NCI-H2227 treated with DMSO at 0.1 percent for 48 hours (cell line): ENCODE data around the gene YEATS4.

Experiments
- DNase-seq: peaks from one replicate; lab custom pipeline; 2025; lab: John Stamatoyannopoulos, UW

YEATS4 gene

GRCh38 chr12:69392179-69392928 lies 32.8 kb downstream of the YEATS4 start:
- no peak for DNase-seq

- DNase-seq, result no peak
Observed at GRCh38 chr12:69396041-69396440, 36.5 kb downstream of the YEATS4 start.

- DNase-seq, result no peak
Observed at GRCh38 chr12:69396963-69397362, 37.4 kb downstream of the YEATS4 start.

GRCh38 chr12:69397978-69398377 lies 38.4 kb downstream of the YEATS4 start:
- DNase-seq, result no peak

GRCh38 chr12:69401940-69402339 lies 42.4 kb downstream of the YEATS4 start:
- no peak for DNase-seq

- no peak for DNase-seq
Observed at GRCh38 chr12:69404851-69405565, 45.5 kb downstream of the YEATS4 start.

GRCh38 chr12:69405566-69405865 lies 46.0 kb downstream of the YEATS4 start:
- no peak for DNase-seq

GRCh38 chr12:69406217-69406616 lies 46.7 kb downstream of the YEATS4 start:
- DNase-seq, result no peak

GRCh38 chr12:69410571-69410970 lies 51.0 kb downstream of the YEATS4 start:
- no peak for DNase-seq

- no peak for DNase-seq
Observed at GRCh38 chr12:69412655-69413054, 53.1 kb downstream of the YEATS4 start.

- peak; percentile 41 for DNase-seq
Observed at GRCh38 chr12:69415471-69416275, 56.1 kb downstream of the YEATS4 start.

GRCh38 chr12:69417231-69417630 lies 57.7 kb downstream of the YEATS4 start:
- no peak for DNase-seq

GRCh38 chr12:69417741-69418167 lies 58.2 kb downstream of the YEATS4 start:
- DNase-seq, result no peak

- no peak for DNase-seq
Observed at GRCh38 chr12:69419701-69420100, 60.2 kb downstream of the YEATS4 start.

- DNase-seq, result no peak
Observed at GRCh38 chr12:69421548-69421947, 62.0 kb downstream of the YEATS4 start.

- no peak for DNase-seq
Observed at GRCh38 chr12:69423037-69423905, 63.7 kb downstream of the YEATS4 start.

- DNase-seq, result no peak
Observed at GRCh38 chr12:69425417-69425816, 65.9 kb downstream of the YEATS4 start.

GRCh38 chr12:69428351-69429073 lies 69.0 kb downstream of the YEATS4 start:
- DNase-seq, result no peak

GRCh38 chr12:69430942-69431590 lies 71.5 kb downstream of the YEATS4 start:
- DNase-seq, result no peak

- DNase-seq, result no peak
Observed at GRCh38 chr12:69431591-69432222, 72.2 kb downstream of the YEATS4 start.
